ENCODE measurements around the gene MED26. TPM values are rescaled to one million over a fixed set of nuclear protein-coding genes. Genes with fewer than 3 reads are reported as not detected.

MED26 gene
- total and polyA plus RNA-seq, 2 of the 8 experiments (the other 6 are each of a cell fraction or from before 2014, with no cell fraction given): 5.3 to 10.7 TPM

GRCh38 chr19:16525751-16526481 is 102.1 kb downstream of the MED26 start (continued):
- TF ChIP-seq NANOG (IDR thresholded peaks at IDR 0.05; ENCODE audit: insufficient read depth, low read depth, low read length, poor library complexity, severe bottlenecking): no peak
- no peak for TF ChIP-seq SP1 (IDR thresholded peaks at IDR 0.05; ENCODE audit: low read depth, low read length)
- TF ChIP-seq CTBP2 (IDR thresholded peaks at IDR 0.05; ENCODE audit: borderline replicate concordance, insufficient read depth, insufficient read length, low read length): no peak
- no peak for TF ChIP-seq ZNF274 (IDR thresholded peaks at IDR 0.05; ENCODE audit: borderline replicate concordance, extremely low read depth, low read length)
- TF ChIP-seq JUND (IDR thresholded peaks at IDR 0.05; ENCODE audit: low read length): no peak
- no peak for TF ChIP-seq CHD1 (IDR thresholded peaks at IDR 0.05; ENCODE audit: low read depth, low read length)

Measured in H1 (cell line).